ENCODE results near the gene CTSC. TPM values are rescaled to one million over a fixed set of nuclear protein-coding genes. Genes with fewer than 3 reads are reported as not detected.

Gene CTSC
- total and polyA plus RNA-seq, 10 donors = 67.1 to 566 (median 253) TPM

GRCh38 chr11:88320149-88320559 is 17.4 kb downstream of the CTSC start:
- H3K27ac ChIP-seq = no peak overlapping the region
- peaks cover 0 to 23% (median 6%) of the 10 kb centered on the region in 6 donors for H3K4me1 ChIP-seq
- intact Hi-C loops (cut with DNase I; ENCODE audit: low total_unique reads) = no loop called here
- no peaks in the 10 kb centered on the region for H3K9me3 ChIP-seq
- no peaks in the 10 kb centered on the region for H3K27me3 ChIP-seq (replicated peaks in 1 of 7)
- no peak overlapping the region for H3K4me3 ChIP-seq
- H3K36me3 ChIP-seq = peaks cover 0 to 50% (median 0%) of the 10 kb centered on the region in 6 donors
- WGBS, 5 donors = 72 to 83% (median 79%) methylated on average over 2 of the region's 2 CpGs
- TF ChIP-seq, protein P1, sequence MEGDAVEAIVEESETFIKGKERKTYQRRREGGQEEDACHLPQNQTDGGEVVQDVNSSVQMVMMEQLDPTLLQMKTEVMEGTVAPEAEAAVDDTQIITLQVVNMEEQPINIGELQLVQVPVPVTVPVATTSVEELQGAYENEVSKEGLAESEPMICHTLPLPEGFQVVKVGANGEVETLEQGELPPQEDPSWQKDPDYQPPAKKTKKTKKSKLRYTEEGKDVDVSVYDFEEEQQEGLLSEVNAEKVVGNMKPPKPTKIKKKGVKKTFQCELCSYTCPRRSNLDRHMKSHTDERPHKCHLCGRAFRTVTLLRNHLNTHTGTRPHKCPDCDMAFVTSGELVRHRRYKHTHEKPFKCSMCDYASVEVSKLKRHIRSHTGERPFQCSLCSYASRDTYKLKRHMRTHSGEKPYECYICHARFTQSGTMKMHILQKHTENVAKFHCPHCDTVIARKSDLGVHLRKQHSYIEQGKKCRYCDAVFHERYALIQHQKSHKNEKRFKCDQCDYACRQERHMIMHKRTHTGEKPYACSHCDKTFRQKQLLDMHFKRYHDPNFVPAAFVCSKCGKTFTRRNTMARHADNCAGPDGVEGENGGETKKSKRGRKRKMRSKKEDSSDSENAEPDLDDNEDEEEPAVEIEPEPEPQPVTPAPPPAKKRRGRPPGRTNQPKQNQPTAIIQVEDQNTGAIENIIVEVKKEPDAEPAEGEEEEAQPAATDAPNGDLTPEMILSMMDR (IDR thresholded peaks at IDR 0.05 in 8 of 11, conservative IDR thresholded peaks at IDR 0.05 in 3 of 11) = no peak
- TF ChIP-seq POLR2A (IDR thresholded peaks at IDR 0.05) = no peak
- no peak for TF ChIP-seq POLR2AphosphoS5 (IDR thresholded peaks at IDR 0.05)
- DNase-seq = no peak

GRCh38 chr11:88318017-88318416 is 19.5 kb downstream of the CTSC start:
- TF ChIP-seq, protein P1 (IDR thresholded peaks at IDR 0.05 in 8 of 11, conservative IDR thresholded peaks at IDR 0.05 in 3 of 11) = no peak
- TF ChIP-seq POLR2AphosphoS5 (IDR thresholded peaks at IDR 0.05) (no peak), POLR2A (IDR thresholded peaks at IDR 0.05) (no peak)
- no peak overlapping the region for H3K27ac ChIP-seq
- no peaks in the 10 kb centered on the region for H3K27me3 ChIP-seq (replicated peaks in 1 of 7)
- H3K4me3 ChIP-seq = no peak overlapping the region
- no peaks in the 10 kb centered on the region for H3K9me3 ChIP-seq
- WGBS, 5 donors = 85 to 95% (median 89%) methylated on average over 2 of the region's 2 CpGs
- no peak for DNase-seq
- H3K36me3 ChIP-seq = peaks cover 0 to 44% (median 0%) of the 10 kb centered on the region in 6 donors
- intact Hi-C loops (cut with DNase I; ENCODE audit: low total_unique reads) = no loop called here
- H3K4me1 ChIP-seq = peaks cover 0 to 20% (median 4%) of the 10 kb centered on the region in 6 donors

DNA sequence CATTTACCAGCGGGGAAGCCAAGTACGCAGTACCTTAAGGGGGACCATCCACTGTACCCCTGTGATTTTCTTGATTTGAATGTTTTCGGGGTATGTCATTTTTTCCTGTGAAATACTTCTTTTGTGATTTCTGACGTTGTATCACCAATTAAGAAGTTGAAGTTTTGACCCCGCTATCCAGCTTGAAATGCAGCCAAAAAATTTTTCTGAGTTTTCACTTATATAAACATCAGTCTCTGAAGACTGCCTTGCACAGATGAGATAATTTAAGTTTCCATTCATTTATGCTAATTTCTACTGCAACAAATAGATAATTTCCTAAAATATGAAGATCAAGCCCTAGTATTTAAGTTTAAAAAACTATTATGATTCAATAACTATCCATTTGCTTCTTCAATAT is 20.0 kb downstream of the CTSC start:
- H3K36me3 ChIP-seq = peaks cover 0 to 44% (median 0%) of the 10 kb centered on the region in 6 donors

GRCh38 chr11:88315981-88316441 is 21.5 kb downstream of the CTSC start:
- intact Hi-C loops (cut with DNase I; ENCODE audit: low total_unique reads) = no loop called here
- H3K36me3 ChIP-seq = peaks cover 0 to 44% (median 2%) of the 10 kb centered on the region in 6 donors
- no peak for TF ChIP-seq POLR2A (IDR thresholded peaks at IDR 0.05)
- TF ChIP-seq, protein P1 (IDR thresholded peaks at IDR 0.05 in 8 of 11, conservative IDR thresholded peaks at IDR 0.05 in 3 of 11) = no peak
- no peak for TF ChIP-seq POLR2AphosphoS5 (IDR thresholded peaks at IDR 0.05)
- WGBS, 5 donors = 69 to 95% (median 91%) methylated on average over 5 of the region's 5 CpGs
- peaks cover 0 to 20% (median 4%) of the 10 kb centered on the region in 6 donors for H3K4me1 ChIP-seq
- no peak overlapping the region for H3K27ac ChIP-seq
- no peaks in the 10 kb centered on the region for H3K9me3 ChIP-seq
- no peaks in the 10 kb centered on the region for H3K27me3 ChIP-seq (replicated peaks in 1 of 7)
- no peak overlapping the region for H3K4me3 ChIP-seq
- no peak for DNase-seq

More for the DNA sequence above, 20.0 kb downstream of the CTSC start:
- Histone ChIP-seq H3K9me3 (no peaks in the 10 kb centered on the region), H3K27me3 (replicated peaks in 1 of 7) (no peaks in the 10 kb centered on the region), H3K4me1 (peaks cover 0 to 23% (median 4%) of the 10 kb centered on the region in 6 donors), H3K27ac (no peak overlapping the region), H3K4me3 (no peak overlapping the region)
- 80 to 89% (median 87%) methylated on average over 5 of the region's 5 CpGs for WGBS, 5 donors
- no peak for DNase-seq
- intact Hi-C loops (cut with DNase I; ENCODE audit: low total_unique reads) = no loop called here
- TF ChIP-seq, protein P1 (IDR thresholded peaks at IDR 0.05 in 8 of 11, conservative IDR thresholded peaks at IDR 0.05 in 3 of 11) = no peak
- no peak for TF ChIP-seq POLR2AphosphoS5 (IDR thresholded peaks at IDR 0.05)
- TF ChIP-seq POLR2A (IDR thresholded peaks at IDR 0.05) = no peak

Measured in spleen (tissue), 11 donors.